Keratinocyte (primary cell): ENCODE measurements around the gene MOGAT1. TPM values are rescaled to one million over a fixed set of nuclear protein-coding genes. Genes with fewer than 3 reads are reported as not detected.

ENCODE experiments used
- DNase-seq: peaks from one replicate; pipeline ENCODE4 v3.0.0-alpha.2; 2011; ENCODE audit warnings: low read depth, missing footprints, low spot score
- FAIRE-seq: peaks from 2 replicates; lab custom pipeline; 2011; peaks lifted over from hg19 to GRCh38; lab: Jason Lieb, UNC
- H2AFZ ChIP-seq: 2 replicates; pipeline ENCODE4 v1.6.0; 2012; ENCODE audit warnings: low read length, control low read depth, inconsistent platforms; ENCODE audit not compliant: control insufficient read depth
- H3K27ac ChIP-seq: 2 replicates; pipeline ENCODE4 v1.5.1; 2011; ENCODE audit warnings: low read length; ENCODE audit not compliant: control insufficient read depth, insufficient read depth
- H3K27me3 ChIP-seq: 3 replicates; pipeline ENCODE4 v1.6.0; 2011; ENCODE audit warnings: low read length; ENCODE audit not compliant: control insufficient read depth, insufficient read depth; ENCODE audit errors: extremely low read depth
- H3K36me3 ChIP-seq, 2 experiments: 2 replicates in 1 of 2; 3 replicates in 1 of 2; pipeline ENCODE4 v1.5.1; 2011; ENCODE audit warnings: low read length in 2 of 2, mild to moderate bottlenecking in 1 of 2; ENCODE audit not compliant: control insufficient read depth in 2 of 2, insufficient read depth in 2 of 2; ENCODE audit errors: extremely low read depth in 1 of 2
- H3K4me1 ChIP-seq: 3 replicates; pipeline ENCODE4 v1.5.1; 2011; ENCODE audit warnings: low read length; ENCODE audit not compliant: control insufficient read depth, insufficient read depth; ENCODE audit errors: extremely low read depth
- H3K4me2 ChIP-seq: 3 replicates; pipeline ENCODE4 v1.6.0; 2011; ENCODE audit warnings: low read depth, low read length; ENCODE audit not compliant: control insufficient read depth, insufficient read depth; ENCODE audit errors: extremely low read depth
- H3K4me3 ChIP-seq, 3 experiments: fragments of 200-600 bp in 1 of 3; sonication (generic) in 1 of 3; 2 replicates in 2 of 3; 3 replicates in 1 of 3; pipeline ENCODE4 v1.5.1; 2011 to 2016; ENCODE audit warnings: low read length in 3 of 3, mild to moderate bottlenecking in 3 of 3, control low read depth in 2 of 3, inconsistent platforms in 1 of 3, low read depth in 1 of 3, mixed read lengths in 1 of 3, mixed run types in 1 of 3, moderate library complexity in 1 of 3; ENCODE audit not compliant: control insufficient read depth in 2 of 3, insufficient read depth in 2 of 3; ENCODE audit errors: extremely low read depth in 1 of 3
- H3K79me2 ChIP-seq: 2 replicates; pipeline ENCODE4 v1.6.0; 2012; ENCODE audit warnings: low read length; ENCODE audit not compliant: control insufficient read depth, insufficient read depth
- H3K9ac ChIP-seq: 3 replicates; pipeline ENCODE4 v1.6.0; 2011; ENCODE audit warnings: low read length; ENCODE audit not compliant: control insufficient read depth, insufficient read depth; ENCODE audit errors: extremely low read depth
- H3K9me1 ChIP-seq: 3 replicates; pipeline ENCODE4 v1.6.0; 2011; ENCODE audit warnings: low read length; ENCODE audit not compliant: control insufficient read depth, insufficient read depth; ENCODE audit errors: extremely low read depth
- H3K9me3 ChIP-seq: 2 replicates; pipeline ENCODE4 v1.5.1; 2012; ENCODE audit warnings: low read depth, low read length; ENCODE audit not compliant: control insufficient read depth
- H4K20me1 ChIP-seq: 3 replicates; pipeline ENCODE4 v1.6.0; 2011; ENCODE audit warnings: low read length; ENCODE audit not compliant: control insufficient read depth, insufficient read depth; ENCODE audit errors: extremely low read depth
- EZH2 ChIP-seq: IDR thresholded peaks from one replicate; pipeline ENCODE4 v1.6.1; 2012; ENCODE audit warnings: inconsistent platforms, mild to moderate bottlenecking, low read length, moderate library complexity
- dilution Hi-C: fragments of 300-500 bp; cut with MboI; formaldehyde crosslinking; loops from one replicate; pipeline ENCODE4 v1.7.0; 2020; ENCODE audit warnings: low sequenced_read_pairs; ENCODE audit not compliant: extremely low pct_ligation_motif_present
- polyA plus RNA-seq, 5 experiments: library from polyadenylated mRNA; depleted of rRNA in 3 of 5; stranded (reverse) in 3 of 5; stranded (forward) in 1 of 5; unstranded in 1 of 5; fragments of >200 nt; gene quantifications; 1 replicate in 1 of 5; 2 replicates in 3 of 5; 3 replicates in 1 of 5; pipeline versions ENCODE4 v1.2.1 to v1.2.3, GENCODE V29; 2011 to 2012; ENCODE audit warnings: missing spikeins in 2 of 5, low read depth in 1 of 5, low replicate concordance in 1 of 5
- TF ChIP-seq, protein P1 (sequence below), 3 experiments: IDR thresholded peaks in 1 of 3; conservative IDR thresholded peaks in 1 of 3; optimal IDR thresholded peaks in 1 of 3; 2 replicates in 2 of 3; 3 replicates in 1 of 3; pipeline versions ENCODE3 to v1.5.1; 2011; ENCODE audit warnings: low read length in 3 of 3, mild to moderate bottlenecking in 3 of 3, moderate library complexity in 2 of 3, control low read depth in 1 of 3, inconsistent platforms in 1 of 3; ENCODE audit not compliant: insufficient read depth in 2 of 3; ENCODE audit errors: extremely low read depth in 1 of 3

Gene MOGAT1
- polyA plus RNA-seq, 1 donor (not counting 4 experiments of a cell fraction or from before 2014, with no cell fraction given) = not detected

DNA sequence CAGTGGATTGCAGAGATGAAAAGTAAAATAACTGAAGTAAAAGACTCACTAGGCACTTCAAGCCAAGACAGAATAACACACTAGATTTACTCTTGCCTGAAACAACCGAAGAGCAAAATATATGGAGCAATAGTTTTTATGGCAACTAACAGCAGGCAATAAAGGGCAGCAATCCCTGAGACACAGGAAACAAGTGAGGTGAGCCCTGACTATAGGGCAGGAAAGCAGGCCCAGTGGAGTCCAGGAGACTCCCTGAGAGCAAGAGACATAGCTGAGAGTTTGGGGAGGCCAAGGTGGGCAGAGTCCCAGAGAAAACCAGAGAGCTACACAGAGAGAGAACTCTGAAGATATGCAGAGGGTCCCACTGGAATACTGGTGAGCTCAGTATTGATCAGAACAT, 34.4 kb upstream of the MOGAT1 start:
- H3K27me3 ChIP-seq = no peaks in the 10 kb centered on the region
- dilution Hi-C loops = no loop called here
- no peak overlapping the region for H3K9ac ChIP-seq
- DNase-seq (no peak), FAIRE-seq (no peak)
- TF ChIP-seq, protein P1, sequence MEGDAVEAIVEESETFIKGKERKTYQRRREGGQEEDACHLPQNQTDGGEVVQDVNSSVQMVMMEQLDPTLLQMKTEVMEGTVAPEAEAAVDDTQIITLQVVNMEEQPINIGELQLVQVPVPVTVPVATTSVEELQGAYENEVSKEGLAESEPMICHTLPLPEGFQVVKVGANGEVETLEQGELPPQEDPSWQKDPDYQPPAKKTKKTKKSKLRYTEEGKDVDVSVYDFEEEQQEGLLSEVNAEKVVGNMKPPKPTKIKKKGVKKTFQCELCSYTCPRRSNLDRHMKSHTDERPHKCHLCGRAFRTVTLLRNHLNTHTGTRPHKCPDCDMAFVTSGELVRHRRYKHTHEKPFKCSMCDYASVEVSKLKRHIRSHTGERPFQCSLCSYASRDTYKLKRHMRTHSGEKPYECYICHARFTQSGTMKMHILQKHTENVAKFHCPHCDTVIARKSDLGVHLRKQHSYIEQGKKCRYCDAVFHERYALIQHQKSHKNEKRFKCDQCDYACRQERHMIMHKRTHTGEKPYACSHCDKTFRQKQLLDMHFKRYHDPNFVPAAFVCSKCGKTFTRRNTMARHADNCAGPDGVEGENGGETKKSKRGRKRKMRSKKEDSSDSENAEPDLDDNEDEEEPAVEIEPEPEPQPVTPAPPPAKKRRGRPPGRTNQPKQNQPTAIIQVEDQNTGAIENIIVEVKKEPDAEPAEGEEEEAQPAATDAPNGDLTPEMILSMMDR (optimal IDR thresholded peaks at IDR 0.05 in 1 of 3, IDR thresholded peaks at IDR 0.05 in 1 of 3, conservative IDR thresholded peaks at IDR 0.05 in 1 of 3; ENCODE audit: extremely low read depth in 1 of 3, insufficient read depth in 2 of 3, low read length in 3 of 3) = no peak
- TF ChIP-seq EZH2 = no peak
- no peaks in the 10 kb centered on the region for H3K4me1 ChIP-seq
- H3K4me2 ChIP-seq = no peak overlapping the region
- H2AFZ ChIP-seq = no peak overlapping the region
- H3K36me3 ChIP-seq = peaks cover 12 to 25% of the 10 kb centered on the region in 2 experiments
- no peak overlapping the region for H3K4me3 ChIP-seq
- no peaks in the 10 kb centered on the region for H3K79me2 ChIP-seq
- no peaks in the 10 kb centered on the region for H3K9me1 ChIP-seq
- no peaks in the 10 kb centered on the region for H3K9me3 ChIP-seq
- no peaks in the 10 kb centered on the region for H4K20me1 ChIP-seq
- H3K27ac ChIP-seq = no peak overlapping the region

DNA sequence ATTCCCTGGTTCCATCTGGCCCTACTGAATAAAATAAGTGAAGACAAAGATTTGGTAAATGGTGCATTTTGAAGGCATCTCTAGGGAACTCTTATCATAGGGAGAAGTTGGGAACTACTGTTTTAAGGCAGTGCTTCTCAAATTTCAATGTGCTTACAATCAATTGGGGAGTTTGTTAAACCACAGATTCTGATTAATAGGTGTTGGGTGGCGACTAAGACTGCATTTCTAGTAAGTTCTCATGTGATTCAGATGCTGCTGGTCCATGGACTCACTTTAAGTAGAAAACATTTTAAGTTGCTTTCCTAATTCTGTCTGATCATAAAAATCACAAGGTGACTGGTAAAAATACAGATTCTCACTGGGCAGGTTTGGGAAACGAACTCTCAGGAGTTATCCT, 30.1 kb upstream of the MOGAT1 start:
- TF ChIP-seq, protein P1 (optimal IDR thresholded peaks at IDR 0.05 in 1 of 3, IDR thresholded peaks at IDR 0.05 in 1 of 3, conservative IDR thresholded peaks at IDR 0.05 in 1 of 3; ENCODE audit: extremely low read depth in 1 of 3, insufficient read depth in 2 of 3, low read length in 3 of 3) = no peak
- no peak for TF ChIP-seq EZH2
- no peak for FAIRE-seq
- dilution Hi-C loops = no loop called here
- Histone ChIP-seq H3K4me1 (no peaks in the 10 kb centered on the region), H3K4me2 (no peak overlapping the region), H2AFZ (no peak overlapping the region), H3K79me2 (peaks cover 14% of the 10 kb centered on the region), H3K4me3 (no peak overlapping the region), H3K9me1 (no peaks in the 10 kb centered on the region), H3K27ac (no peak overlapping the region), H3K9ac (no peak overlapping the region), H3K27me3 (no peaks in the 10 kb centered on the region), H4K20me1 (peaks cover 3% of the 10 kb centered on the region), H3K9me3 (no peaks in the 10 kb centered on the region), H3K36me3 (peaks cover 9 to 38% of the 10 kb centered on the region in 2 experiments)
- DNase-seq = no peak
